ENCODE measurements around the gene DHRS7. TPM values are rescaled to one million over a fixed set of nuclear protein-coding genes. Genes with fewer than 3 reads are reported as not detected.

DHRS7 gene
- total and polyA plus RNA-seq, 10 of the 15 experiments (the other 5 are each of a cell fraction or from before 2014, with no cell fraction given) = 55.0 to 99.8 (median 62.2) TPM

GRCh38 chr14:60095231-60095630 lies 70.0 kb downstream of the DHRS7 start:
- no peak for ATAC-seq
- peaks cover 0 to 4% of the 10 kb centered on the region in 2 experiments; a peak in 1 of 4 replicates for H3K36me3 ChIP-seq (ENCODE audit: control insufficient read depth in 2 of 2, insufficient read depth in 2 of 2, low read length in 1 of 2)
- no TSS peak for BruUV-seq (replicated peaks)
- no peaks in the 10 kb centered on the region; the same call in 2 of the 3 replicates for H3K9me3 ChIP-seq (replicated peaks; ENCODE audit: control insufficient read depth, insufficient read depth, low read length)
- ChIA-PET CTCF (interaction anchor here (1.1 to 1.7 kb wide), 8 partner anchors 11 to 236 kb away, joined by 3 to 7 read pairs (median 4); no protein-coding TSS in a partner anchor), SMC1A (ENCODE audit: uncharacterized antibody, unreplicated experiment) (interaction anchor here (0.7 to 2.0 kb wide), 9 partner anchors 11 to 254 kb away, joined by 3 to 9 read pairs (median 4); no protein-coding TSS in a partner anchor), POLR2A (interaction anchor here (0.7 to 2.2 kb wide), 8 partner anchors 34 to 252 kb away, joined by 3 to 8 read pairs (median 3); partner anchors contain the start of genes DHRS7 and PPM1A), RAD21 (ENCODE audit: unreplicated experiment) (interaction anchor here (0.6 to 2.2 kb wide), 8 partner anchors 13 to 131 kb away, joined by 3 to 14 read pairs (median 3); partner anchors contain the start of gene DHRS7)
- no peak overlapping the region for H2AFZ ChIP-seq (ENCODE audit: control insufficient read depth, low read depth, low read length)
- no peaks in the 10 kb centered on the region for H4K20me1 ChIP-seq (ENCODE audit: control insufficient read depth, insufficient read depth)
- no peak for DNase-seq (ENCODE audit: low read depth, low spot score)
- peaks cover 66% of the 10 kb centered on the region for H3K79me2 ChIP-seq (ENCODE audit: control insufficient read depth, insufficient read depth, low read length)
- H3K27me3 ChIP-seq (replicated peaks in 1 of 2; ENCODE audit: control insufficient read depth in 2 of 2, insufficient read depth in 2 of 2, low read length in 1 of 2) = no peaks in the 10 kb centered on the region
- H3K27ac ChIP-seq (ENCODE audit: control insufficient read depth, insufficient read depth) = peak overlapping the region; percentile 56
- H3K4me1 ChIP-seq (ENCODE audit: control insufficient read depth, insufficient read depth, low read length) = peaks cover 8% of the 10 kb centered on the region
- peak overlapping the region; percentile 80 for H3K4me2 ChIP-seq (ENCODE audit: control insufficient read depth, insufficient read depth)
- peak overlapping the region; percentile 53 for H3K4me3 ChIP-seq
- intact Hi-C loops (cut with micrococcal nuclease; ENCODE audit: unreplicated experiment) (loop anchor here (10.0 kb wide), 2 partner anchors 230 to 610 kb away; partner anchors contain the start of genes JKAMP and L3HYPDH), in situ Hi-C loops (cut with MboI) (no loop called here)
- H3K9ac ChIP-seq (ENCODE audit: control insufficient read depth, insufficient read depth, low read length) = peak overlapping the region; percentile 44; the same call in 1 of the 2 replicates
- FAIRE-seq = no peak
- TF ChIP-seq FOXM1 (IDR thresholded peaks at IDR 0.05; ENCODE audit: low read depth, low read length) = no peak
- TF ChIP-seq POU2F2 (IDR thresholded peaks at IDR 0.05; ENCODE audit: borderline replicate concordance, low read depth, low read length) = no peak
- TF ChIP-seq ZBTB33 (IDR thresholded peaks at IDR 0.05) = no peak
- TF ChIP-seq ATF2 (IDR thresholded peaks at IDR 0.05; ENCODE audit: low read length) = no peak
- TF ChIP-seq REST (IDR thresholded peaks at IDR 0.05; ENCODE audit: low read depth, low read length) = no peak
- 0 out of 2 replicates have a peak, but pooled peaks have one; percentile 20 for TF ChIP-seq PKNOX1 (IDR thresholded peaks at IDR 0.05)
- TF ChIP-seq SRF (IDR thresholded peaks at IDR 0.05; ENCODE audit: low read depth in 2 of 2, low read length in 2 of 2) = no peak
- TF ChIP-seq ZBED1 (IDR thresholded peaks at IDR 0.05; ENCODE audit: borderline replicate concordance) = no peak
- TF ChIP-seq MXI1 (IDR thresholded peaks at IDR 0.05; ENCODE audit: low read depth, low read length) = no peak
- TF ChIP-seq RUNX3 (IDR thresholded peaks at IDR 0.05; ENCODE audit: low read length) = no peak; the same call in 1 of the 2 replicates
- TF ChIP-seq ZNF217 (IDR thresholded peaks at IDR 0.05) = no peak
- no peak for TF ChIP-seq CTCF (IDR thresholded peaks at IDR 0.05 in 2 of 3, conservative IDR thresholded peaks at IDR 0.05 in 1 of 3; ENCODE audit: control insufficient read depth in 2 of 3, extremely low read depth in 1 of 3, insufficient read depth in 1 of 3, low read depth in 3 of 3, low read length in 3 of 3)
- TF ChIP-seq CBX5 (IDR thresholded peaks at IDR 0.05; ENCODE audit: low read depth) = no peak
- no peak for TF ChIP-seq NFXL1 (IDR thresholded peaks at IDR 0.05; ENCODE audit: borderline replicate concordance)

Data from GM12878 (cell line).